Measurements from ENCODE around the gene KIF1B.

DNA sequence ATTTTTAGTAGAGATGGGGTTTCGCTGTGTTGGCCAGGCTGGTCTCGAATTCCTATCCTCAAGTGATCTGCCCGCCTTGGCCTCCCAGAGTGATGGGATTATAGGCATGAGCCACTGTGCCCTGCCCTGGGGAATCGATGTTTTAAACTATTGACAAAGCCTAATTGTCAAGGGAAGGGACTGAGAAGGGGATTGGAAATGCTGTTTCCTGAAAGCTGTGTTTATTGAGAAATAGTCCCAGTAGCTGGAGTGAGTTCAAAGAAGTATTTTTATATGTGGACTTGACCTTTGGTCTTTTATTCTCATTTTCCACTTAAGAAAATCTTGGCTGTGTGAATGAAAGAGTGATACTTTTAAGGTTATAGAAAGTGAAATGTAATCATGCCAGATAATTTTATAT is 47.5 kb downstream of the KIF1B start:
- TF ChIP-seq, protein P1, sequence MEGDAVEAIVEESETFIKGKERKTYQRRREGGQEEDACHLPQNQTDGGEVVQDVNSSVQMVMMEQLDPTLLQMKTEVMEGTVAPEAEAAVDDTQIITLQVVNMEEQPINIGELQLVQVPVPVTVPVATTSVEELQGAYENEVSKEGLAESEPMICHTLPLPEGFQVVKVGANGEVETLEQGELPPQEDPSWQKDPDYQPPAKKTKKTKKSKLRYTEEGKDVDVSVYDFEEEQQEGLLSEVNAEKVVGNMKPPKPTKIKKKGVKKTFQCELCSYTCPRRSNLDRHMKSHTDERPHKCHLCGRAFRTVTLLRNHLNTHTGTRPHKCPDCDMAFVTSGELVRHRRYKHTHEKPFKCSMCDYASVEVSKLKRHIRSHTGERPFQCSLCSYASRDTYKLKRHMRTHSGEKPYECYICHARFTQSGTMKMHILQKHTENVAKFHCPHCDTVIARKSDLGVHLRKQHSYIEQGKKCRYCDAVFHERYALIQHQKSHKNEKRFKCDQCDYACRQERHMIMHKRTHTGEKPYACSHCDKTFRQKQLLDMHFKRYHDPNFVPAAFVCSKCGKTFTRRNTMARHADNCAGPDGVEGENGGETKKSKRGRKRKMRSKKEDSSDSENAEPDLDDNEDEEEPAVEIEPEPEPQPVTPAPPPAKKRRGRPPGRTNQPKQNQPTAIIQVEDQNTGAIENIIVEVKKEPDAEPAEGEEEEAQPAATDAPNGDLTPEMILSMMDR (IDR thresholded peaks at IDR 0.05): no peak
- TF ChIP-seq POLR2A (IDR thresholded peaks at IDR 0.05): no peak
- no peak for TF ChIP-seq EP300 (IDR thresholded peaks at IDR 0.05)
